ENCODE data around the gene SLC17A5. TPM values are rescaled to one million over a fixed set of nuclear protein-coding genes. Genes with fewer than 3 reads are reported as not detected.
"Not testable (repeated sequence)": the region's sequence is repeated elsewhere in the genome, so short reads cannot be mapped to it uniquely, and the experiment has no call there.

Gene SLC17A5
- total RNA-seq, 4 donors from 2014 or later, result 11.3 to 13.2 (median 12.2) TPM

DNA sequence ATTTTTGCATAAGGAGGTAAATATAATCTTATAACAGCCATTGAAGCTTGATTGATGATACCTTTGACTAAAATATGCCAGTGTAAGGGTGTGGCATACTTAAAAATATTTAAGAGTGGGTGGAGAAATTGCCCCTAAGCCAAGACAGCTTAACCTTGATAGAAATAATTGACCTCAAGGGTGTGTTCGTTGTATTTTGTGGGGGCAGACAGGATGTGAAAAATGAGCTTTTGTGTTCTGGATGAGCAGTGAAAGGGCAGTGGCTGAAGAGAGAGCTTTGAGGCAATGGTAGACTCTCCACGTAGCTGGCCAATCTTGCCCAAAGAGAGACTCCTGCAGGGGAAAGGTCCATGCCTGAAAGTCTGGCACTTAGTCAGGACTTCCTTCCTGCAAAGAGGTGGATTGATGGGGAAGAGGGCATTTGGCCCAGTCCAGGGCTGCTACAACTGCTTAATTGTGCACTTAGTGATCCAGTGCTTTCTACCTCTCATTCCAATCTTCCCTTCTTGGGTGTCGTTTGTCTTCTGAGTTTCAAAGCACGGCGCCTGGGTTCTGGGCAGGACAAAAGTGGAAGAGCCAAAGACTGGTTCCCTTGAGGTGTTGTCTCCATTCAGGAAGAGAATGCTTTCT, 26.6 kb upstream of the SLC17A5 start:
- no peak for DNase-seq (ENCODE audit: low spot score in 2 of 2)
- TF ChIP-seq, protein P1, sequence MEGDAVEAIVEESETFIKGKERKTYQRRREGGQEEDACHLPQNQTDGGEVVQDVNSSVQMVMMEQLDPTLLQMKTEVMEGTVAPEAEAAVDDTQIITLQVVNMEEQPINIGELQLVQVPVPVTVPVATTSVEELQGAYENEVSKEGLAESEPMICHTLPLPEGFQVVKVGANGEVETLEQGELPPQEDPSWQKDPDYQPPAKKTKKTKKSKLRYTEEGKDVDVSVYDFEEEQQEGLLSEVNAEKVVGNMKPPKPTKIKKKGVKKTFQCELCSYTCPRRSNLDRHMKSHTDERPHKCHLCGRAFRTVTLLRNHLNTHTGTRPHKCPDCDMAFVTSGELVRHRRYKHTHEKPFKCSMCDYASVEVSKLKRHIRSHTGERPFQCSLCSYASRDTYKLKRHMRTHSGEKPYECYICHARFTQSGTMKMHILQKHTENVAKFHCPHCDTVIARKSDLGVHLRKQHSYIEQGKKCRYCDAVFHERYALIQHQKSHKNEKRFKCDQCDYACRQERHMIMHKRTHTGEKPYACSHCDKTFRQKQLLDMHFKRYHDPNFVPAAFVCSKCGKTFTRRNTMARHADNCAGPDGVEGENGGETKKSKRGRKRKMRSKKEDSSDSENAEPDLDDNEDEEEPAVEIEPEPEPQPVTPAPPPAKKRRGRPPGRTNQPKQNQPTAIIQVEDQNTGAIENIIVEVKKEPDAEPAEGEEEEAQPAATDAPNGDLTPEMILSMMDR (IDR thresholded peaks at IDR 0.05), result no peak
- no peak for TF ChIP-seq POLR2A (IDR thresholded peaks at IDR 0.05)
- WGBS, 2 donors, result 47 to 55% methylated on average over 5 of the region's 5 CpGs
- intact Hi-C loops (cut with DNase I; ENCODE audit: low total_unique reads), result no loop called here
- no peak overlapping the region for H3K4me3 ChIP-seq (ENCODE audit: low read depth, poor library complexity, severe bottlenecking)

DNA sequence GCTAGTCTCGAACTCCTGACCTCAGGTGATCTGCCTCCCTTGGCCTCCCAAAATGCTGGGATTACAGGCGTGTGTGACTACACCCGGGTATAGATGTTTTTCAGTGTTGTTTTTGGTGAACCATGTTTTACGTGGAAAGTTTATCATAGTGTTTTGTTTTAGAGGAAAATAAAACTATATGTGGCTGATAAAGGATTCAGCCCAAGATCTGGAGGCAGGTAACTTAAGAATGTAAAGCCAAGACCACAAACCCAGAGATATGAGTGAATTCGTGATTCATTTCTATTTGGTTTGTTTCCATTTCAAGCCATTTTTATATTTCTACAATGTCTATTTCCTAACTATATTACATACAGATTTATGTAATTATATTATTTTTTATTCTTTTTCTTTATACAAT, 26.1 kb upstream of the SLC17A5 start:
- WGBS, 2 donors, result 62 to 75% methylated on average over 5 of the region's 5 CpGs
- not testable (repeated sequence) for DNase-seq (ENCODE audit: low spot score in 2 of 2); H3K4me3 ChIP-seq (ENCODE audit: low read depth, poor library complexity, severe bottlenecking)
- intact Hi-C loops (cut with DNase I; ENCODE audit: low total_unique reads), result loop anchor here (5.0 kb wide), 1 partner anchor 52 kb away; no protein-coding TSS in a partner anchor

DNA sequence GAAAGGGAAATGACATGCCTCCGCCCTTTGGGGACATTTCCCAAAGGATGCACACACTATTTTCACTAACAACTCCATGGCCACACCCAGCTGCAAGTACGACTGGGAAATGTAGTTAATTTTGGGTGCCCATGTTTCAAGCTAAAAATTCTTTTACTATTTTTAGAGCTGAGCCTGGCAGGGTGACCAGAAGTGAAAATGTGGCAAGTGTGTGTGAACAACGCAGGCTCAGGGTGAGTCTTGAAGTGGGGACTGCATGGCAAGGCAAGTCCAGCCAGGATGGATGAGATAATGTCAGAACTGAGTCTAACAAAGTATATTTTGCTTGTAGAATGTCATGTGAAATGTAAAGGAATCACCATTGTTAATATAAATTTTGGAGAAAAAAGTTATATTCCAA, 25.2 kb upstream of the SLC17A5 start:
- DNase-seq (ENCODE audit: low spot score in 2 of 2), result no peak
- WGBS, 2 donors, result 35 to 59% methylated on average over 3 of the region's 3 CpGs
- no peak for TF ChIP-seq POLR2A (IDR thresholded peaks at IDR 0.05)
- TF ChIP-seq, protein P1 (IDR thresholded peaks at IDR 0.05), result no peak
- no peak overlapping the region for H3K4me3 ChIP-seq (ENCODE audit: low read depth, poor library complexity, severe bottlenecking)
- intact Hi-C loops (cut with DNase I; ENCODE audit: low total_unique reads), result loop anchor here (5.0 kb wide), 1 partner anchor 53 kb away; no protein-coding TSS in a partner anchor

DNA sequence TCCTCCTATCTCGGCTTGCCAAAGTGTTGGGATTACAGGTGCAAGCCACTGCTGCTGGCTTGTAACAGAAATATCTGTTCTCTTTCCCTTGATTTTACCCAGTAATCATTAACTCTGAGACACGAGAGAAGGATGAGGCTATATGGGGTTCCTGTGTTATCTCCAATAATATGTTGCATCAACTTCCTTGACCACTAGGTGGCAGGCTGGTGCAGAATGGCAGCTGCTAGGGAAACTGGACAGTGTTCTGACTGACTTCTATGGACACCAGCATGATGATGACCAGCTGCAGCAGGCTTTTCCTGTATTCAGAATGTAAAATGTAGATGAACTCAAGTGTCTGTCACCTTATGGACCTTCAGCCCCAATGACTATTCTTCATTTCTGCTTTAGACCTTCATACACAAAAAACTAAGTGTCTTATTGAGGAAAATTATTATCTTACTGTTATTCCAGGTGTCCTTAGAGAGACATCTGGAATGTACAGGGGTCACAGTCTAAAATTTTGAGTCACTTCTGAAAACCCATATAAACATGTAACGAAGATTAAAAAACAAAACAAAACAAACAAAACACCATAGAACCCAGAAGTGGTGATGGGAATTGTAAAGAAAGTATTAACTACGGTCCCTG, 21.8 kb upstream of the SLC17A5 start:
- no peak overlapping the region for H3K4me3 ChIP-seq (ENCODE audit: low read depth, poor library complexity, severe bottlenecking)
- no peak for TF ChIP-seq POLR2A (IDR thresholded peaks at IDR 0.05)
- TF ChIP-seq, protein P1 (IDR thresholded peaks at IDR 0.05), result peak in 2 of 3 donors; percentile 17 to 73
- intact Hi-C loops (cut with DNase I; ENCODE audit: low total_unique reads), result loop anchor here (5.0 kb wide), 1 partner anchor 57 kb away; no protein-coding TSS in a partner anchor
- DNase-seq (ENCODE audit: low spot score in 2 of 2), result peak; percentile 85 to 93
- WGBS, 2 donors, result 50 to 54% methylated on average over 4 of the region's 4 CpGs

DNA sequence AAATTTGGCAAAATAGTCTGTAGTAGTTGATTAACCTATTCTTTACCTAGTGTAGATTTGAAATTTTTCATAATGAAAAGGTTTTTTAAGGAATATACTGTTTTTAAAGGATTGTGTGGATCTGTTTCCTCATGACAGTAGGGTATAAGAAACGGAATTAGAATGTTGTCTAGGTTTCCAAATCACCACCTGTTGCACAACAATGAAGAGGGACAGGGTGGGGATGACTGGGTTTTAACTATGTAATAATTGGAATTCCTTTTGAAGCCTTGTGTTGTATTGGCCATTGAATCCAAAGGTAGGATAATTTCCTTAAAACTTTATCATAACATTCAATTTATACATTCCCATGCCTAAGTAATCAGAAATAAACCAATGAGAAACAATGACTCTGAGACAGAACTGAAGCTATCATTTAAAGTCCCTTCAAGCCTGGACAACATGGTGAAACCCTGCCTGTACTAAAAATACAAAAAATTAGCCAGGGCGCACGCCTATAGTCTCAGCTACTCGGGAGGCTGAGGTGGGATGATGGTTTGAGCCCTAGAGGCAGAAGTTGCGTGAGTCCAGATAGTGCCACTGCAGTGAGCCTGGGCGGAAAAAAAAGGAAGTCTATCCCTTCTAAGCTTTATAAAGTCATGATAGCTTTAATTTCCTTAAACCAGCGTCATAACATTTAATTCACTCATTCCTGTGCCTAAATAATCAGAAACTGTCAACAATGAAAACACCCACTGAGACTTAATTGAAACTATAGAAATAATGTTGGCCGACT, 18.3 kb upstream of the SLC17A5 start:
- 83 to 90% methylated on average over 8 of the region's 8 CpGs for WGBS, 2 donors
- intact Hi-C loops (cut with DNase I; ENCODE audit: low total_unique reads), result no loop called here
- no peak for DNase-seq (ENCODE audit: low spot score in 2 of 2)
- TF ChIP-seq POLR2A (IDR thresholded peaks at IDR 0.05), result no peak
- TF ChIP-seq, protein P1 (IDR thresholded peaks at IDR 0.05), result no peak
- no peak overlapping the region for H3K4me3 ChIP-seq (ENCODE audit: low read depth, poor library complexity, severe bottlenecking)

DNA sequence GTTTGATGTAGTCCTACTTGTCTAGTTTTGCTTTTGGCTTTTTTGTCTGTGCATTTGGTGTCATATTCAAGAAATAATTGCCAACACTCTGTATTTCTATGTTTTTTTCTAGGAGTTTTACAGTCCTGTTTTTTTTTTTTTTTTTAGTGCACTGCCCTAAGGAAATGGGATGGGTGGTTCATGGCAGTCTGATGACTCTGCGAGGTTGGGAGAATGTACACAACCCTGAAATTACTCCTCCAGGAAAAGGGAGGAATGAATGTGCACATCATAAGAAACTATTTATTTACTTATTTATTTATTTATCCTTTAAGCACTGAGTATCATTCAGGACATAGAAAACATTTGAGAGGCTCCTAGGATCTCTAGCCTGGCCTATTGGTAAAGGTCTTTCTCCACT, 15.2 kb upstream of the SLC17A5 start:
- H3K4me3 ChIP-seq (ENCODE audit: low read depth, poor library complexity, severe bottlenecking), result no peak overlapping the region
- intact Hi-C loops (cut with DNase I; ENCODE audit: low total_unique reads), result no loop called here
- WGBS, 2 donors, result 81 to 88% methylated on average over 1 of the region's 1 CpG
- TF ChIP-seq, protein P1 (IDR thresholded peaks at IDR 0.05), result no peak
- TF ChIP-seq POLR2A (IDR thresholded peaks at IDR 0.05), result no peak
- no peak for DNase-seq (ENCODE audit: low spot score in 2 of 2)
